ENCODE measurements around the gene MEGF6.
"Not testable (repeated sequence)": the region's sequence is repeated elsewhere in the genome, so short reads cannot be mapped to it uniquely, and the experiment has no call there.

GRCh38 chr1:3622102-3622501 lies 10.8 kb upstream of the MEGF6 start:
- TF ChIP-seq, protein P1, sequence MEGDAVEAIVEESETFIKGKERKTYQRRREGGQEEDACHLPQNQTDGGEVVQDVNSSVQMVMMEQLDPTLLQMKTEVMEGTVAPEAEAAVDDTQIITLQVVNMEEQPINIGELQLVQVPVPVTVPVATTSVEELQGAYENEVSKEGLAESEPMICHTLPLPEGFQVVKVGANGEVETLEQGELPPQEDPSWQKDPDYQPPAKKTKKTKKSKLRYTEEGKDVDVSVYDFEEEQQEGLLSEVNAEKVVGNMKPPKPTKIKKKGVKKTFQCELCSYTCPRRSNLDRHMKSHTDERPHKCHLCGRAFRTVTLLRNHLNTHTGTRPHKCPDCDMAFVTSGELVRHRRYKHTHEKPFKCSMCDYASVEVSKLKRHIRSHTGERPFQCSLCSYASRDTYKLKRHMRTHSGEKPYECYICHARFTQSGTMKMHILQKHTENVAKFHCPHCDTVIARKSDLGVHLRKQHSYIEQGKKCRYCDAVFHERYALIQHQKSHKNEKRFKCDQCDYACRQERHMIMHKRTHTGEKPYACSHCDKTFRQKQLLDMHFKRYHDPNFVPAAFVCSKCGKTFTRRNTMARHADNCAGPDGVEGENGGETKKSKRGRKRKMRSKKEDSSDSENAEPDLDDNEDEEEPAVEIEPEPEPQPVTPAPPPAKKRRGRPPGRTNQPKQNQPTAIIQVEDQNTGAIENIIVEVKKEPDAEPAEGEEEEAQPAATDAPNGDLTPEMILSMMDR (conservative IDR thresholded peaks at IDR 0.05): not testable (repeated sequence)
- not testable (repeated sequence) for TF ChIP-seq ZFX (IDR thresholded peaks at IDR 0.05)
